GM21737 (cell line): ENCODE measurements around the gene AHRR.

Source experiments
- ATAC-seq: cut with Tn5 transposase; IDR thresholded peaks from one replicate; pipeline ENCODE4 v1.9.1; 2021; ENCODE audit warnings: mild to moderate bottlenecking, moderate library complexity; ENCODE audit not compliant: unreplicated experiment

AHRR gene

GRCh38 chr5:423626-424261, 102.2 kb downstream of the AHRR start:
- no peak for ATAC-seq

- peak; percentile 88 for ATAC-seq
These were observed 103.0 kb downstream of the AHRR start for GRCh38 chr5:424301-425110.

- no peak for ATAC-seq
These were observed 104.2 kb downstream of the AHRR start for GRCh38 chr5:425714-426113.

GRCh38 chr5:426392-426976, 105.0 kb downstream of the AHRR start:
- no peak for ATAC-seq

- ATAC-seq: no peak
These were observed 106.0 kb downstream of the AHRR start for GRCh38 chr5:427415-428087.

GRCh38 chr5:428219-428618, 106.7 kb downstream of the AHRR start:
- no peak for ATAC-seq

- no peak for ATAC-seq
These were observed 107.4 kb downstream of the AHRR start for GRCh38 chr5:428754-429452.

GRCh38 chr5:429453-430188, 108.1 kb downstream of the AHRR start:
- ATAC-seq: no peak

- no peak for ATAC-seq
These were observed 108.9 kb downstream of the AHRR start for GRCh38 chr5:430214-430925.

- peak; percentile 63 for ATAC-seq
These were observed 109.6 kb downstream of the AHRR start for GRCh38 chr5:431001-431710.

- ATAC-seq: no peak
These were observed 110.2 kb downstream of the AHRR start for GRCh38 chr5:431711-432050.

GRCh38 chr5:432201-432927, 110.8 kb downstream of the AHRR start:
- ATAC-seq: no peak

- no peak for ATAC-seq
These were observed 111.6 kb downstream of the AHRR start for GRCh38 chr5:432928-433791.

GRCh38 chr5:433836-434235, 112.3 kb downstream of the AHRR start:
- no peak for ATAC-seq

- ATAC-seq: no peak
These were observed 113.1 kb downstream of the AHRR start for GRCh38 chr5:434443-435146.

- no peak for ATAC-seq
These were observed 113.8 kb downstream of the AHRR start for GRCh38 chr5:435156-435790.
